HCT116 (cell line): ENCODE results near the gene MDFIC. TPM values are rescaled to one million over a fixed set of nuclear protein-coding genes. Genes with fewer than 3 reads are reported as not detected.

ENCODE experiments used
- ATAC-seq: fragments of 200-7000 bp; cut with Tn5 transposase; 2 replicates; pipeline ENCODE4 v1.9.1; 2020; ENCODE audit warnings: mild to moderate bottlenecking, moderate library complexity
- BruUV-seq: library from RNA; stranded (reverse); fragments of 400-500 nt; replicated peaks from 2 replicates; lab custom pipeline; 2021; lab: Mats Ljungman, UMichigan
- CTCF ChIA-PET: fragments of 300-600 bp; sonication (Branson Sonifier 250); formaldehyde crosslinking; loops from one replicate; lab custom pipeline; 2021; ENCODE audit warnings: antibody characterized with exemption; lab: Charles Lee
- POLR2A ChIA-PET: fragments of 300-600, 350-600 bp; sonication (Branson Sonifier 250); formaldehyde crosslinking; loops from one replicate; lab custom pipeline; 2021; ENCODE audit warnings: antibody characterized with exemption; lab: Charles Lee
- RAD21 ChIA-PET, 2 experiments: fragments of 300-600 bp; sonication (Branson Sonifier 250); formaldehyde crosslinking; loops; one replicate each; lab custom pipeline; 2023; ENCODE audit warnings: low total read pairs in 2 of 2; ENCODE audit not compliant: uncharacterized antibody in 2 of 2, unreplicated experiment in 2 of 2, low non-redundant PET in 1 of 2; lab: Charles Lee
- DNase-seq: peaks from one replicate; pipeline ENCODE4 v3.0.0-alpha.2; 2010; ENCODE audit warnings: low read depth, low spot score
- H2AFZ ChIP-seq: fragments of 200-600 bp; shearing (Covaris generic), sonication (generic); 2 replicates; pipeline ENCODE4 v1.6.1; 2017; ENCODE audit warnings: low read depth, mixed run types, mixed read lengths, antibody characterized with exemption, low read length; ENCODE audit not compliant: poor library complexity, severe bottlenecking
- H3K27ac ChIP-seq: 2 replicates; pipeline ENCODE4 v1.5.1; 2012; ENCODE audit warnings: low read depth, low read length
- H3K27me3 ChIP-seq: fragments of 200-600 bp; sonication (generic); 2 replicates; pipeline ENCODE4 v1.6.1; 2016; ENCODE audit warnings: mixed run types, low read length, mixed read lengths; ENCODE audit not compliant: insufficient read depth
- H3K36me3 ChIP-seq, 2 experiments: fragments of 200-500 bp in 1 of 2; fragments of 200-600 bp in 1 of 2; sonication (Bioruptor generic) in 1 of 2; sonication (generic) in 1 of 2; 2 replicates each; pipeline versions ENCODE4 v1.5.1 to v1.6.1; 2014 to 2016; ENCODE audit warnings: low read length in 2 of 2, inconsistent platforms in 1 of 2, mixed read lengths in 1 of 2, mixed run types in 1 of 2; ENCODE audit not compliant: insufficient read depth in 2 of 2, control insufficient read depth in 1 of 2
- H3K4me1 ChIP-seq, 2 experiments: fragments of 200-600 bp in 1 of 2; sonication (generic) in 1 of 2; 2 replicates each; pipeline versions ENCODE4 v1.5.1 to v1.6.1; 2012 to 2017; ENCODE audit warnings: low read length in 2 of 2, inconsistent platforms in 1 of 2, mild to moderate bottlenecking in 1 of 2, mixed read lengths in 1 of 2, mixed run types in 1 of 2, moderate library complexity in 1 of 2; ENCODE audit not compliant: insufficient read depth in 2 of 2, control insufficient read depth in 1 of 2
- H3K4me2 ChIP-seq: fragments of 200-600 bp; sonication (generic); 2 replicates; pipeline ENCODE4 v1.6.1; 2017; ENCODE audit warnings: mixed run types, low read length, mixed read lengths
- H3K4me3 ChIP-seq, 2 experiments: fragments of 200-600 bp in 1 of 2; sonication (generic) in 1 of 2; replicated peaks in 1 of 2; 2 replicates each; pipeline ENCODE4 v1.5.1; 2011 to 2016; ENCODE audit warnings: low read length in 2 of 2, control low read depth in 1 of 2, low read depth in 1 of 2, mild to moderate bottlenecking in 1 of 2, mixed read lengths in 1 of 2, mixed run types in 1 of 2
- H3K79me2 ChIP-seq: fragments of 200-600 bp; sonication (generic); 2 replicates; pipeline ENCODE4 v1.6.1; 2017; ENCODE audit warnings: mild to moderate bottlenecking, mixed run types, low read length, moderate library complexity, mixed read lengths; ENCODE audit not compliant: insufficient read depth
- H3K9ac ChIP-seq: fragments of 200-600 bp; sonication (generic); 2 replicates; pipeline ENCODE4 v1.6.1; 2016; ENCODE audit warnings: low read length, mixed read lengths
- H3K9me2 ChIP-seq: fragments of 200-600 bp; sonication (generic), shearing (Covaris generic); 2 replicates; pipeline ENCODE4 v1.6.1; 2017; ENCODE audit warnings: mixed run types, mild to moderate bottlenecking, moderate library complexity; ENCODE audit not compliant: insufficient read depth
- H3K9me3 ChIP-seq, 2 experiments: fragments of 200-500 bp in 1 of 2; fragments of 200-600 bp in 1 of 2; sonication (Bioruptor generic) in 1 of 2; sonication (generic) in 1 of 2; 2 replicates each; pipeline ENCODE4 v1.6.1; 2014 to 2017; ENCODE audit warnings: low read length in 2 of 2, mixed read lengths in 2 of 2, inconsistent platforms in 1 of 2, low read depth in 1 of 2, mild to moderate bottlenecking in 1 of 2, mixed run types in 1 of 2, moderate library complexity in 1 of 2; ENCODE audit not compliant: control insufficient read depth in 1 of 2, insufficient read depth in 1 of 2
- H4K20me1 ChIP-seq: fragments of 200-600 bp; sonication (generic), shearing (Covaris generic); 2 replicates; pipeline ENCODE4 v1.6.1; 2017; ENCODE audit warnings: mixed run types, mild to moderate bottlenecking, moderate library complexity; ENCODE audit not compliant: insufficient read depth
- ATF3 ChIP-seq: IDR thresholded peaks from 2 replicates; pipeline ENCODE4 v1.6.1; 2012
- CBX3 ChIP-seq: IDR thresholded peaks from 2 replicates; pipeline ENCODE4 v1.6.1; 2012; ENCODE audit warnings: low read depth
- CEBPB ChIP-seq: IDR thresholded peaks from 2 replicates; pipeline ENCODE4 v1.6.1; 2012; ENCODE audit warnings: low read depth
- CTCF ChIP-seq, 3 experiments: fragments of 200-600 bp in 1 of 3; sonication (generic) in 1 of 3; IDR thresholded peaks in 2 of 3; conservative IDR thresholded peaks in 1 of 3; 2 replicates each; pipeline ENCODE4 v1.5.1; 2012 to 2017; ENCODE audit warnings: low read depth in 2 of 3, low read length in 2 of 3, antibody characterized with exemption in 1 of 3, borderline replicate concordance in 1 of 3, control low read depth in 1 of 3, mild to moderate bottlenecking in 1 of 3, mixed read lengths in 1 of 3, mixed run types in 1 of 3, moderate library complexity in 1 of 3; ENCODE audit not compliant: insufficient read depth in 1 of 3
- EGR1 ChIP-seq: IDR thresholded peaks from 2 replicates; pipeline ENCODE4 v1.6.1; 2012; ENCODE audit warnings: low read depth
- ELF1 ChIP-seq: IDR thresholded peaks from 2 replicates; pipeline ENCODE4 v1.6.1; 2012; ENCODE audit warnings: low read depth, borderline replicate concordance
- FOSL1 ChIP-seq: IDR thresholded peaks from 2 replicates; pipeline ENCODE4 v1.6.1; 2012; ENCODE audit warnings: low read depth
- JUND ChIP-seq: IDR thresholded peaks from 2 replicates; pipeline ENCODE4 v1.6.1; 2012
- MAX ChIP-seq: IDR thresholded peaks from 2 replicates; pipeline ENCODE4 v1.6.1; 2012
- POLR2A ChIP-seq: IDR thresholded peaks from 2 replicates; pipeline ENCODE4 v1.7.0; 2011; ENCODE audit warnings: borderline replicate concordance; ENCODE audit not compliant: insufficient read depth, insufficient read length; ENCODE audit errors: extremely low read depth
- POLR2AphosphoS5 ChIP-seq: IDR thresholded peaks from 2 replicates; pipeline ENCODE4 v1.6.1; 2011; ENCODE audit warnings: mild to moderate bottlenecking, low read depth, low read length, moderate library complexity
- RAD21 ChIP-seq: IDR thresholded peaks from 2 replicates; pipeline ENCODE4 v1.6.1; 2012; ENCODE audit warnings: low read depth, mild to moderate bottlenecking
- SP1 ChIP-seq: IDR thresholded peaks from 2 replicates; pipeline ENCODE4 v1.6.1; 2012; ENCODE audit warnings: low read depth
- TCF7L2 ChIP-seq: IDR thresholded peaks from 2 replicates; pipeline ENCODE4 v1.7.0; 2011; ENCODE audit warnings: borderline replicate concordance, inconsistent platforms; ENCODE audit not compliant: insufficient read depth, insufficient read length; ENCODE audit errors: extremely low read depth
- YY1 ChIP-seq: IDR thresholded peaks from 2 replicates; pipeline ENCODE4 v1.6.1; 2011; ENCODE audit warnings: low read length, low read depth, moderate library complexity, mild to moderate bottlenecking; ENCODE audit not compliant: insufficient replicate concordance; ENCODE audit errors: extremely low read depth
- ZBTB33 ChIP-seq: IDR thresholded peaks from 2 replicates; pipeline ENCODE4 v1.6.1; 2011; ENCODE audit warnings: mild to moderate bottlenecking, low read length, moderate library complexity; ENCODE audit not compliant: insufficient replicate concordance; ENCODE audit errors: extremely low read depth
- ZFX ChIP-seq: fragments of 450-650 bp; IDR thresholded peaks from 2 replicates; pipeline ENCODE4 v1.6.1; 2017
- ZNF274 ChIP-seq: fragments of 200-500 bp; sonication (Bioruptor generic); IDR thresholded peaks from 2 replicates; pipeline ENCODE4 v1.6.1; 2014; ENCODE audit warnings: mild to moderate bottlenecking, low read depth, low read length, inconsistent platforms
- intact Hi-C: fragments of 100-400 bp; cut with micrococcal nuclease; formaldehyde crosslinking; loops from 2 replicates; pipeline ENCODE4 v1.10.0; 2022
- total RNA-seq: library from RNA; stranded (reverse); gene quantifications from one replicate; pipeline ENCODE4 v1.2.1, GENCODE V29; 2021; ENCODE audit not compliant: unreplicated experiment

The MDFIC gene
- total RNA-seq, 1 experiment from 2014 or later, result 8.3 TPM

GRCh38 chr7:115023219-115023618, 101.3 kb downstream of the MDFIC start:
- no peaks in the 10 kb centered on the region for H3K36me3 ChIP-seq
- H3K4me2 ChIP-seq, result no peak overlapping the region
- H4K20me1 ChIP-seq, result no peaks in the 10 kb centered on the region
- intact Hi-C loops, result no loop called here
- no peak overlapping the region for H3K27ac ChIP-seq
- no peak overlapping the region for H3K4me3 ChIP-seq
- TF ChIP-seq MAX (no peak), FOSL1 (no peak), POLR2AphosphoS5 (no peak), ATF3 (no peak), EGR1 (no peak), RAD21 (no peak), ZBTB33 (no peak), CTCF (IDR thresholded peaks at IDR 0.05 in 2 of 3, conservative IDR thresholded peaks at IDR 0.05 in 1 of 3; ENCODE audit: borderline replicate concordance in 1 of 3, insufficient read depth in 1 of 3, low read depth in 2 of 3, low read length in 2 of 3) (no peak), ELF1 (no peak), CEBPB (no peak), JUND (no peak), CBX3 (no peak), TCF7L2 (no peak), YY1 (no peak), POLR2A (no peak), ZFX (no peak), SP1 (no peak), ZNF274 (no peak)
- no peaks in the 10 kb centered on the region for H3K79me2 ChIP-seq
- CTCF ChIA-PET, result no interaction called here
- no peaks in the 10 kb centered on the region for H3K4me1 ChIP-seq
- DNase-seq, result no peak
- H3K27me3 ChIP-seq, result no peaks in the 10 kb centered on the region
- POLR2A ChIA-PET, result no interaction called here
- H2AFZ ChIP-seq, result no peak overlapping the region
- H3K9me3 ChIP-seq, result no peaks in the 10 kb centered on the region
- ATAC-seq, result no peak
- RAD21 ChIA-PET, result no interaction called here
- H3K9me2 ChIP-seq, result no peaks in the 10 kb centered on the region
- no peak overlapping the region for H3K9ac ChIP-seq
- BruUV-seq, result no TSS peak
